ENCODE results near the gene SUV39H1.

DNA sequence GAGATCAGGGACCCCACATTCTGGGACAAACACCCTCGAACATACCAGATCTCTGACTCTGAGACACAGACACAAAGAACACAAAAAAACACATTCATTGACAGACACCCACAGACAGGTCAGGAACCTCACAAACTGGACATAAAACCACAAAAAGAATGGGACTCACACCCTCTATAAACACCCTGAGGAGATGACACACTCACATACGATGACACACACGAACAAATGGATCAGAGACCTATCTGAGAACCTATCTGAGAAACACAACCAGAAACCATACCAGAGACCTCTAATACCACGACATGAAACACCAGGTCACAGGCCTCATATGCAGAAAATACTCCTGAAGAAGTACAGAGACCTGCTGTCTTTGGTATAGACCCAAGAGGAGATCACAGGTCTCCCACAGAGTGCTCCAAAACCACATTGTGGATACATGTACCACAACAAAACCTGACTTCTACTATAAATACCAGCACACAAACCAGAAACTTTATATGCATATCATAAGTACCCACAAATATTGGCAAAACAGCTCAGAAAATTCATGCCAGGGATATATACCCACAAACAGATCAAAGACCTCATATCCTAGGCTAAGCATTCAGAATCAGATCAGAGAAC, 19.5 kb downstream of the SUV39H1 start:
- TF ChIP-seq POLR2AphosphoS5 (IDR thresholded peaks at IDR 0.05; ENCODE audit: low read depth, low read length) (no peak), SIN3A (IDR thresholded peaks at IDR 0.05; ENCODE audit: borderline replicate concordance, low read depth, low read length) (no peak), NFIC (IDR thresholded peaks at IDR 0.05; ENCODE audit: borderline replicate concordance) (no peak), PBX3 (IDR thresholded peaks at IDR 0.05) (no peak)

Data from SK-N-SH (cell line).